Kidney (tissue), 14 donors: ENCODE measurements around the gene OXER1. TPM values are rescaled to one million over a fixed set of nuclear protein-coding genes. Genes with fewer than 3 reads are reported as not detected.

ENCODE experiments used
- DNase-seq, 5 donors: peaks; one replicate each; pipeline ENCODE4 v3.0.0-alpha.2; 2013 to 2020
- FAIRE-seq: peaks from 2 replicates; lab custom pipeline; 2012; peaks lifted over from hg19 to GRCh38; lab: Jason Lieb, UNC
- H3K27ac ChIP-seq, 2 donors: one replicate each; pipeline ENCODE4 v1.7.0; 2013; ENCODE audit warnings: low read depth in 2 of 2, low read length in 2 of 2, inconsistent platforms in 1 of 2
- H3K27me3 ChIP-seq: one replicate; pipeline ENCODE4 v1.7.1; 2013; ENCODE audit warnings: low read length, inconsistent platforms; ENCODE audit not compliant: control insufficient read depth, insufficient read depth
- H3K36me3 ChIP-seq, 3 donors: one replicate each; pipeline versions ENCODE4 v1.7.0 to v1.7.1; 2013; ENCODE audit warnings: low read length in 3 of 3, control low read depth in 1 of 3, inconsistent platforms in 1 of 3; ENCODE audit not compliant: insufficient read depth in 3 of 3, control insufficient read depth in 2 of 3
- H3K4me1 ChIP-seq, 3 donors: one replicate each; pipeline versions ENCODE4 v1.7.0 to v1.7.1; 2013; ENCODE audit warnings: low read length in 3 of 3, inconsistent platforms in 1 of 3, low read depth in 1 of 3; ENCODE audit not compliant: control insufficient read depth in 2 of 3, insufficient read depth in 2 of 3
- H3K4me3 ChIP-seq, 3 donors: one replicate each; pipeline versions ENCODE4 v1.7.0 to v1.8.1; 2013; ENCODE audit warnings: low read length in 3 of 3, control low read depth in 1 of 3, inconsistent platforms in 1 of 3
- H3K9ac ChIP-seq, 3 donors: one replicate each; pipeline versions ENCODE4 v1.7.0 to v1.7.1; 2013; ENCODE audit warnings: low read length in 3 of 3, control low read depth in 1 of 3, inconsistent platforms in 1 of 3
- H3K9me3 ChIP-seq, 3 donors: one replicate each; pipeline versions ENCODE4 v1.7.0 to v1.7.1; 2013; ENCODE audit warnings: low read length in 3 of 3, control low read depth in 1 of 3, inconsistent platforms in 1 of 3; ENCODE audit not compliant: control insufficient read depth in 2 of 3, insufficient read depth in 1 of 3
- CTCF ChIP-seq: IDR thresholded peaks from 3 replicates; pipeline ENCODE4 v1.5.1; 2012; ENCODE audit warnings: mild to moderate bottlenecking, moderate library complexity, borderline replicate concordance; ENCODE audit not compliant: insufficient read depth; ENCODE audit errors: extremely low read depth
- intact Hi-C: fragments of 100-400 bp; cut with DNase I; formaldehyde crosslinking; loops from one replicate; pipeline ENCODE4 v1.11.1; 2022
- polyA plus RNA-seq: library from polyadenylated mRNA; stranded (reverse); fragments of 350-450 nt; fragmentation: Illumina TruSeq; extraction: RNeasy Lipid Tissue Mini Kit (QIAGEN cat#74804); gene quantifications from one replicate; pipeline ENCODE4 v1.2.3, GENCODE V29; 2014; ENCODE audit warnings: low read depth, low replicate concordance; ENCODE audit not compliant: insufficient read depth
- total RNA-seq: library from RNA; stranded (reverse); fragmentation: NEBNext Ultra II Directional; extraction: Animal tissue kit (Norgen Biotek cat#: 25700); gene quantifications from one replicate; pipeline ENCODE4 v1.2.1, GENCODE V29; 2021
- donor health status: control.
- donor health status: control.
- donor health status: control.
- donor health status: control.
- donor health status: control.
- donor health status: DM: yes; HTN: yes; CAD: no.
- donor health status: Normal renal cell carcinoma (clear cell type).

OXER1 gene
- total and polyA plus RNA-seq, 2 donors from 2014 or later, result 2.5 to 5.4 TPM

DNA sequence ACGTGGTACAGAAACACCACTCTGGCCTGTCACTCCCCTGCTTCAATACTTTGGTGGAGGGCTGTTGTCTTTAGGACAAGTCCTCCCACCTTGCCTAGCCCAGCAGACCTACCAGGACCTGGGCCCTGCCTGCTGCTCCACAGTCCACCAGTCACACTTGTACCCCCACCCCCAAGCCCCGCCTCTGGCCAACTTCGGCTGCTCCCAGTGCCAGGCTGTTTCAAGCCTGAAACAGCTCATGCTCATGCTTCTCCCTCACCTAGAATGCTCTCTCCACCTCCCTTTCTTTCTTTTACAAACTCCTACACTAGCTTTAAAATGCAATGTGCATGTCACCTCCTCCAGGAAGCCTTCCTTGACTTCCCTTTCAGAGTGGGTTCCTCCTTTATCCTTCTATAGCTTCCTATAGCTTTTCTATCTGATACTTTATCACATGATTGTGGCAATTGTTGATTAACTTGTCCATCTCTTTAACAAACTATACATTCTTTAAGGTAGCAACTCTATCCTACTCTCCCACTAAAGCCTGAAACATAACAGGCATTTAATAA lies 4.8 kb upstream of the OXER1 start:
- DNase-seq (no peak), FAIRE-seq (no peak)
- TF ChIP-seq CTCF, result no peak
- Histone ChIP-seq H3K27me3 (no peaks in the 10 kb centered on the region), H3K4me1 (no peaks in the 10 kb centered on the region), H3K36me3 (no peaks in the 10 kb centered on the region), H3K9ac (no peak overlapping the region), H3K27ac (no peak overlapping the region), H3K4me3 (no peak overlapping the region), H3K9me3 (no peaks in the 10 kb centered on the region)
- intact Hi-C loops, result no loop called here

DNA sequence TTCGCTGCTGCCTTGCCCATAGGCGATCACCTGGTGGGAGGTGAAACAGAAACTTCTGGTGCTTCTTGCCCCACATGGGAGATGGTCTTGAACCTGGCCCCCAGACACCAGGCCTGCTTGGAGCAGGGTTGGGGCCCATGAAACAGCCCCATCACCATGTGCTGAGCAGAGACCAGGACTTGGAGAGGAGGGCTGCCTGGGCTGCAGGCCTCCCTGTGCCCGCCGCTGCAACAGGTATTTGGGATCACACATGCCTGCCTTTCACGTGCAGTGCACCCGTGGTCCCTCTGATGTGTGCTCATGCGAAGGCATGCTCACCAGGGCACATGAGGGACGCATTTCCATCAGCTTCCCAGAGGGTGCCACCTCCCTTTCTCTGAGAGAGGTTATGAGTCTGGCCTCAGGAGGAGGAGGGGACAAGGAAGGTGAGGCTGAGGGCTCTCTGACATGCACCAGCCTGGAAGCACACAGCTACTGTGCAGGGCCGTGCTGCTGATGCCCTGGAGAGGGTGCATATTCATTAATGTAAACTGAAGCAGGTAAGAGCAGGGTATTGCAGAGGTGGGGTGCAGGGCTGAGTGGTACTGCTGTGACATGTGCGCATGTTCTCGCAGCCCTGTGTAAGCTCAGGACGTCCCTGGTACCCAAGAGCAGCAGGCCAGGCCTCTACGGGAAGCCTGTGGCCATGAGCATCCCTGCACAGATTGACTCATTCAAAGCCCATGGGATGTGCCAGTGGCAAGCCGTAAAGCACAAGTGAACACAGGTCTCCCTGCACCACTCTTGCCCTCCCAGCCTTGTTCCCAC lies 4.2 kb upstream of the OXER1 start:
- H3K27me3 ChIP-seq, result no peaks in the 10 kb centered on the region
- H3K4me1 ChIP-seq, result no peaks in the 10 kb centered on the region
- no peak overlapping the region for H3K4me3 ChIP-seq
- H3K36me3 ChIP-seq, result no peaks in the 10 kb centered on the region
- H3K27ac ChIP-seq, result no peak overlapping the region
- no peak for FAIRE-seq
- DNase-seq, result no peak
- H3K9ac ChIP-seq, result no peak overlapping the region
- intact Hi-C loops, result no loop called here
- H3K9me3 ChIP-seq, result no peaks in the 10 kb centered on the region
- no peak for TF ChIP-seq CTCF

GRCh38 chr2:42767080-42767898 lies 3.4 kb upstream of the OXER1 start:
- H3K36me3 ChIP-seq, result no peaks in the 10 kb centered on the region
- H3K4me1 ChIP-seq, result no peaks in the 10 kb centered on the region
- no peak for TF ChIP-seq CTCF
- no peaks in the 10 kb centered on the region for H3K9me3 ChIP-seq
- H3K4me3 ChIP-seq, result no peak overlapping the region
- DNase-seq (no peak), FAIRE-seq (no peak)
- H3K9ac ChIP-seq, result no peak overlapping the region
- H3K27me3 ChIP-seq, result no peaks in the 10 kb centered on the region
- no peak overlapping the region for H3K27ac ChIP-seq
- intact Hi-C loops, result no loop called here
